ENCODE results near the gene UCMA.
"Not testable (repeated sequence)": the region's sequence is repeated elsewhere in the genome, so short reads cannot be mapped to it uniquely, and the experiment has no call there.

UCMA gene

GRCh38 chr10:13236638-13237037 is 2.5 kb upstream of the UCMA start:
- Histone ChIP-seq H3K4me3 (ENCODE audit: insufficient read depth, low read depth, low read length, poor library complexity, severe bottlenecking) (no peak overlapping the region), H3K27me3 (replicated peaks; ENCODE audit: control insufficient read depth, insufficient read depth, low read length, poor library complexity, severe bottlenecking) (no peaks in the 10 kb centered on the region), H3K9me3 (ENCODE audit: control insufficient read depth, low read length) (no peaks in the 10 kb centered on the region), H3K36me3 (ENCODE audit: control insufficient read depth, insufficient read depth, low read length) (no peaks in the 10 kb centered on the region), H3K27ac (ENCODE audit: insufficient read depth, low read length, poor library complexity, severe bottlenecking) (no peak overlapping the region), H3K4me1 (ENCODE audit: control insufficient read depth, insufficient read depth, low read length, poor library complexity, severe bottlenecking) (no peaks in the 10 kb centered on the region)
- no peak for DNase-seq

DNA sequence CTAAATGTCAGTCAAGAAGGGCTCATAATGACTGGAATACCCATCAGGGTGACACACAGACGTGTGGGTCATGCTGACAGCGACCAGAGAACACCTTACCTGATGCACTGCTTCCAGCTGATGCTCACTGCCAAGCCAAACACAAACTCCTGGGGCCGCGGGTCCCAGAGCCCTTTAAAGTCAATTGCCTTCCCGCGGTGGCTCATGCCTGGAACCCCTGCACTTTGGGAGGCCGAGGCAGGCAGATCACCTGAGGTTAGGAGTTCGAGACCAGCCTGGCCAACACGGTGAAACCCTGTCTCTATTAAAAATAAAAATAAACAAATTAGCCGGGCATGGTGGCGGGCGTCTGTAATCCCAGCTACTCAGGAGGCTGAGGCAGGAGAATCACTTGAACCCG is 562 bp upstream of the UCMA start:
- not testable (repeated sequence) for H3K27ac ChIP-seq (ENCODE audit: insufficient read depth, low read length, poor library complexity, severe bottlenecking); H3K9me3 ChIP-seq (ENCODE audit: control insufficient read depth, low read length); H3K27me3 ChIP-seq (replicated peaks; ENCODE audit: control insufficient read depth, insufficient read depth, low read length, poor library complexity, severe bottlenecking)

DNA sequence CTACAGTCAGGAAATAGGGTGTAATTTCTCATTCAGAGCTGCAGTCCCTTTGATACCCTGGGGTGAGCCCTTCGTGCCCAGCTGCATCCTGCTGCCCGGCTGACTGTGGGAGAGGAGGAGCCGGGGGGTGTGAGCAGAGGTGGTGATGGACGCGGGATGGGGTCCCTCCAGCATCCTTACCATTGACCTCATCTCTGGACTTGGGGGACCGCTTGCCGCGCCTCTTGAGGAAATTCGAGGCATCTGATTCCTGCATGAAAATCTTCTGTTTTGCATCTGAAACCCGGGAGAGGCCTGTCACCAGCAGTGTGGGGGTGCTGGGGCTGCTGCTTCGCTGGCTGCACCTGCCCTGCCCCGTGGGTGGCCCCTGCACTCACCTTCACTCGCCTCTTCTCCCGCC is 816 bp downstream of the UCMA start:
- no peak for DNase-seq
- no peaks in the 10 kb centered on the region for H3K36me3 ChIP-seq (ENCODE audit: control insufficient read depth, insufficient read depth, low read length)
- no peak overlapping the region for H3K4me3 ChIP-seq (ENCODE audit: insufficient read depth, low read depth, low read length, poor library complexity, severe bottlenecking)
- H3K4me1 ChIP-seq (ENCODE audit: control insufficient read depth, insufficient read depth, low read length, poor library complexity, severe bottlenecking) = no peaks in the 10 kb centered on the region
- no peak overlapping the region for H3K27ac ChIP-seq (ENCODE audit: insufficient read depth, low read length, poor library complexity, severe bottlenecking)
- H3K9me3 ChIP-seq (ENCODE audit: control insufficient read depth, low read length) = no peaks in the 10 kb centered on the region
- no peaks in the 10 kb centered on the region for H3K27me3 ChIP-seq (replicated peaks; ENCODE audit: control insufficient read depth, insufficient read depth, low read length, poor library complexity, severe bottlenecking)

More for the DNA sequence above, 562 bp upstream of the UCMA start:
- DNase-seq; H3K4me1 ChIP-seq (ENCODE audit: control insufficient read depth, insufficient read depth, low read length, poor library complexity, severe bottlenecking); H3K36me3 ChIP-seq (ENCODE audit: control insufficient read depth, insufficient read depth, low read length); H3K4me3 ChIP-seq (ENCODE audit: insufficient read depth, low read depth, low read length, poor library complexity, severe bottlenecking): not testable (repeated sequence)

GRCh38 chr10:13231808-13232207 is 2.4 kb downstream of the UCMA start:
- no peak for DNase-seq
- H3K36me3 ChIP-seq (ENCODE audit: control insufficient read depth, insufficient read depth, low read length) = no peaks in the 10 kb centered on the region
- H3K4me1 ChIP-seq (ENCODE audit: control insufficient read depth, insufficient read depth, low read length, poor library complexity, severe bottlenecking) = no peaks in the 10 kb centered on the region
- no peaks in the 10 kb centered on the region for H3K9me3 ChIP-seq (ENCODE audit: control insufficient read depth, low read length)
- no peak overlapping the region for H3K27ac ChIP-seq (ENCODE audit: insufficient read depth, low read length, poor library complexity, severe bottlenecking)
- H3K27me3 ChIP-seq (replicated peaks; ENCODE audit: control insufficient read depth, insufficient read depth, low read length, poor library complexity, severe bottlenecking) = no peaks in the 10 kb centered on the region
- no peak overlapping the region for H3K4me3 ChIP-seq (ENCODE audit: insufficient read depth, low read depth, low read length, poor library complexity, severe bottlenecking)

GRCh38 chr10:13231190-13231589 is 3.0 kb downstream of the UCMA start:
- no peak overlapping the region for H3K27ac ChIP-seq (ENCODE audit: insufficient read depth, low read length, poor library complexity, severe bottlenecking)
- no peak for DNase-seq
- H3K36me3 ChIP-seq (ENCODE audit: control insufficient read depth, insufficient read depth, low read length) = no peaks in the 10 kb centered on the region
- H3K4me3 ChIP-seq (ENCODE audit: insufficient read depth, low read depth, low read length, poor library complexity, severe bottlenecking) = no peak overlapping the region
- H3K4me1 ChIP-seq (ENCODE audit: control insufficient read depth, insufficient read depth, low read length, poor library complexity, severe bottlenecking) = no peaks in the 10 kb centered on the region
- no peaks in the 10 kb centered on the region for H3K27me3 ChIP-seq (replicated peaks; ENCODE audit: control insufficient read depth, insufficient read depth, low read length, poor library complexity, severe bottlenecking)
- no peaks in the 10 kb centered on the region for H3K9me3 ChIP-seq (ENCODE audit: control insufficient read depth, low read length)

- Histone ChIP-seq H3K4me1 (ENCODE audit: control insufficient read depth, insufficient read depth, low read length, poor library complexity, severe bottlenecking) (no peaks in the 10 kb centered on the region), H3K4me3 (ENCODE audit: insufficient read depth, low read depth, low read length, poor library complexity, severe bottlenecking) (no peak overlapping the region), H3K27ac (ENCODE audit: insufficient read depth, low read length, poor library complexity, severe bottlenecking) (no peak overlapping the region), H3K36me3 (ENCODE audit: control insufficient read depth, insufficient read depth, low read length) (no peaks in the 10 kb centered on the region), H3K27me3 (replicated peaks; ENCODE audit: control insufficient read depth, insufficient read depth, low read length, poor library complexity, severe bottlenecking) (no peaks in the 10 kb centered on the region), H3K9me3 (ENCODE audit: control insufficient read depth, low read length) (no peaks in the 10 kb centered on the region)
- no peak for DNase-seq
These were observed 7.1 kb downstream of the UCMA start for GRCh38 chr10:13227031-13227430.

DNA sequence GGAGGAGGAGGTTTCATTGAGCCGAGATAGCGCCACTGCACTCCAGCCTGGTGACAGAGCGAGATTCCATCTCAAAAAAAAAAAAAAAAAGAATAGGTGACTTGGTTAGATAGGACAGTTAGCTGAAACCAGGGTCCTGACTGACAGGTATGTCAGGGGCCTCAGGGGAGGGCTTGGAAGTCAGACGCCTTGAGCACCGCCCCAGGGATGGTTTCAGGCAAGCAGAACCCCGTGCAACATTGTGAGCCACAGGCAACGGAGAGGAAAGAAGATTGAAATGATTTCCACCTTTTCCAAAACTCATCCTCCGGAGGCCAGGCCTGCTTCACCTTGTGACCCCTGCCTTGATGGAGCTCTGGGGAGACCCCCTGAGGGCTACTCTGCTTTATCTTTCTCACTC is 8.6 kb downstream of the UCMA start:
- no peaks in the 10 kb centered on the region for H3K4me1 ChIP-seq (ENCODE audit: control insufficient read depth, insufficient read depth, low read length, poor library complexity, severe bottlenecking)
- no peaks in the 10 kb centered on the region for H3K36me3 ChIP-seq (ENCODE audit: control insufficient read depth, insufficient read depth, low read length)
- H3K27ac ChIP-seq (ENCODE audit: insufficient read depth, low read length, poor library complexity, severe bottlenecking) = no peak overlapping the region
- no peak overlapping the region for H3K4me3 ChIP-seq (ENCODE audit: insufficient read depth, low read depth, low read length, poor library complexity, severe bottlenecking)
- no peak for DNase-seq
- no peaks in the 10 kb centered on the region for H3K27me3 ChIP-seq (replicated peaks; ENCODE audit: control insufficient read depth, insufficient read depth, low read length, poor library complexity, severe bottlenecking)
- no peaks in the 10 kb centered on the region for H3K9me3 ChIP-seq (ENCODE audit: control insufficient read depth, low read length)

DNA sequence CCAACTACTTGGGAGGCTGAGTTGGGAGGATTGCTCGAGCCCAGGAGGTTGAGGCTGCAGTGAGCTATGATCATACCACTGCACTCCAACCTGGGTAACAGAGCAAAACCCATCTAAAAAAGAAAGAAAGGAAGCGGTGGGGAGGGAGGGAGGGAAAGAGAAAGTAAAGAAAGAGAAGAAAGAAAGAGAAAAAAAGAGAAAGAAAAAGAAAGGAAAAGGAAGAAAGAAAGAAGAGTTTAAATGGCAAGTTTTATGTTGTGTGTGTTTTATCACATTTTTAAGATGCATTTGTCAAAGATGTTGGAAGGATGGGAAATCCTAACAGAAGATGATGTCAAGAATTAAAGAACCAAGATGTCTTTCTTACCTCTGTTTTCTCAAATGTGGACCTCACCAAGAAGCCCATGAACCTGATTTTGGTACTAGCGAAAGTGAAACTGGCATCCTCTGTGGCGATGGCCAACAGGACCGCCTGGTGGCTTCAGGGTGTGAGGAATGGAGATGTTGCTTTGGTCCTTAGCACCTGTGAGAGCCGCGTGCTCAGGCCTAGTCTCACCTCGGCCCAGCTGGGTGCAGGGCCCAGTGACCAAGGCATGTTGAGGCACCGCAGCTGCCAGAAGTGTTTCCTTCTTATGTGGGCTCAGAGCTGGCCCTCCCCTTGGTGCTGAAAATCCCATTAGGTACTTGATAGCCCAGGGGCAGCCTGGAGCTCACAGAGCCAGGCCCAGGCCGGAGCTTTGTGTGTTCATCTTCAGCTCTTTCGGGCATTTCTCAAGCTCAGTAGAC is 9.8 kb downstream of the UCMA start:
- no peaks in the 10 kb centered on the region for H3K36me3 ChIP-seq (ENCODE audit: control insufficient read depth, insufficient read depth, low read length)
- no peak overlapping the region for H3K27ac ChIP-seq (ENCODE audit: insufficient read depth, low read length, poor library complexity, severe bottlenecking)
- no peak for DNase-seq
- H3K4me1 ChIP-seq (ENCODE audit: control insufficient read depth, insufficient read depth, low read length, poor library complexity, severe bottlenecking) = no peaks in the 10 kb centered on the region
- H3K4me3 ChIP-seq (ENCODE audit: insufficient read depth, low read depth, low read length, poor library complexity, severe bottlenecking) = no peak overlapping the region
- no peaks in the 10 kb centered on the region for H3K9me3 ChIP-seq (ENCODE audit: control insufficient read depth, low read length)
- no peaks in the 10 kb centered on the region for H3K27me3 ChIP-seq (replicated peaks; ENCODE audit: control insufficient read depth, insufficient read depth, low read length, poor library complexity, severe bottlenecking)

- Histone ChIP-seq H3K36me3 (ENCODE audit: control insufficient read depth, insufficient read depth, low read length) (no peaks in the 10 kb centered on the region), H3K4me1 (ENCODE audit: control insufficient read depth, insufficient read depth, low read length, poor library complexity, severe bottlenecking) (no peaks in the 10 kb centered on the region), H3K4me3 (ENCODE audit: insufficient read depth, low read depth, low read length, poor library complexity, severe bottlenecking) (no peak overlapping the region), H3K9me3 (ENCODE audit: control insufficient read depth, low read length) (no peaks in the 10 kb centered on the region), H3K27ac (ENCODE audit: insufficient read depth, low read length, poor library complexity, severe bottlenecking) (no peak overlapping the region), H3K27me3 (replicated peaks; ENCODE audit: control insufficient read depth, insufficient read depth, low read length, poor library complexity, severe bottlenecking) (no peaks in the 10 kb centered on the region)
- no peak for DNase-seq
These were observed 10.9 kb downstream of the UCMA start for GRCh38 chr10:13223241-13223640.

DNA sequence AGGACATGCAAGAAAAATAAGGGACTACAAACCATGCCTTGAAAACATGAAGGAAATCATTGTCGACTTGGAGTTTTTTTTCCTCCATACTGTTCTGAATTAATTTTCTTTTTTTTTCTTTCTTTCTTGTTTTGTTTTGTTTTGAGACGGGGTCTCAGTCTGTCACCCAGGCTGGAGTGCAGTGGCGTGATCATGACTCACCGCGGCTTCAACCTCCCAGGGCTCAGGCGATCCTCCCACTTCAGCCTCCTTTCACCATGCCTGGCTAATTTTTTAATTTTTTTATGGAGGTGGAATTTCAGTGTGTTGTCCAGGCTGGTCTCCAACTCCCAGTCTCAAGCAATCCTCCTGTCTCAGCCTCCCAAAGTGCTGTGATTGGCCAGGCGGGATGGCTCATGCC is 11.6 kb downstream of the UCMA start:
- no peaks in the 10 kb centered on the region for H3K27me3 ChIP-seq (replicated peaks; ENCODE audit: control insufficient read depth, insufficient read depth, low read length, poor library complexity, severe bottlenecking)
- DNase-seq = no peak
- no peak overlapping the region for H3K27ac ChIP-seq (ENCODE audit: insufficient read depth, low read length, poor library complexity, severe bottlenecking)
- H3K4me3 ChIP-seq (ENCODE audit: insufficient read depth, low read depth, low read length, poor library complexity, severe bottlenecking) = no peak overlapping the region
- H3K9me3 ChIP-seq (ENCODE audit: control insufficient read depth, low read length) = no peaks in the 10 kb centered on the region
- H3K36me3 ChIP-seq (ENCODE audit: control insufficient read depth, insufficient read depth, low read length) = no peaks in the 10 kb centered on the region
- no peaks in the 10 kb centered on the region for H3K4me1 ChIP-seq (ENCODE audit: control insufficient read depth, insufficient read depth, low read length, poor library complexity, severe bottlenecking)
